ENCODE results near the gene CS. TPM values are rescaled to one million over a fixed set of nuclear protein-coding genes. Genes with fewer than 3 reads are reported as not detected.

The CS gene
- total and polyA plus RNA-seq, 5 donors: 250 to 594 (median 565) TPM

DNA sequence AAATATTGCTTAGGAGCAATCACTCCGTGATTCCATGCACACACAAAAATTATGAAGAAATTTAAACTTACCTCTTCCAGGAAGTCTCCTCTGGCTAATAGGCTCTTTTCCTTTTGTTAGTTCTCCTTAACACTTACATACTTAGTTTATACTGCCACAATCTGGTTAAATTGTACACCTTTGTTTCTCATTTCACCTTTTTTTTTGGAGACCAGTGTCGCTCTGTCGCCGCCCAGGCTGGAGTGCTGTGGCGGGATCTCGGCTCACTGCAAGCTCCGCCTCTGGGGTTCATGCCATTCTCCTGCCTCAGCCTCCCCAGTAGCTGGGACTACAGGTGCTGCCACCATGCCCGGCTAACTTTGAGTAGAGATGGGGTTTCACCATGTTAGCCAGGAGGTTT, 39.8 kb downstream of the CS start:
- H3K27ac ChIP-seq (ENCODE audit: low read length): no peak overlapping the region
- DNase-seq (no peak), ATAC-seq (no peak)
- no peak overlapping the region for H3K4me3 ChIP-seq (ENCODE audit: low read length)
- 95% methylated on average over 8 of the region's 8 CpGs for WGBS
- intact Hi-C loops (cut with DNase I): no loop called here
- H3K9me3 ChIP-seq (ENCODE audit: control insufficient read depth, low read length): no peaks in the 10 kb centered on the region
- peaks cover 12% of the 10 kb centered on the region for H3K4me1 ChIP-seq (ENCODE audit: control insufficient read depth, insufficient read depth, low read length)
- no peaks in the 10 kb centered on the region for H3K27me3 ChIP-seq (ENCODE audit: control insufficient read depth, insufficient read depth)

DNA sequence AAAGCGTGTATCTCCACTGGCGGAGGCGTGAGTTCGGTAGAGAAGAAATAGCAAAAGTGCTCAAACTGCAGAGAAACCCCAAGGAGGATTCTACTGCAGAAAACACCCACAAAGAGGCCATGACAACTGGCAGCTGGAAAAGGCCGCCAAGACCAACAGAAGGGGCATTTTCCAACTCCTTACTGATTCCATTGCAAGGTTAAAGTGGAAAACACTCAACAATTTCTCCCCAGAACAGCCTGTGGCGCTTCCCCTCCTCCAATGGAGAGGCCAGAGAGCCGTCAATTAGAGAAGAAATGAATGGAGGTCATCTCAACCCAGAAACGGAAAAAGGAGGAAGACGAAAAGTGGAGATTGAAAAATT, 41.3 kb downstream of the CS start:
- H3K9me3 ChIP-seq (ENCODE audit: control insufficient read depth, low read length): no peaks in the 10 kb centered on the region
- H3K27me3 ChIP-seq (ENCODE audit: control insufficient read depth, insufficient read depth): no peaks in the 10 kb centered on the region
- DNase-seq: no peak
- peaks cover 12% of the 10 kb centered on the region for H3K4me1 ChIP-seq (ENCODE audit: control insufficient read depth, insufficient read depth, low read length)
- 13% methylated on average over 9 of the region's 9 CpGs for WGBS
- intact Hi-C loops (cut with DNase I): no loop called here
- H3K27ac ChIP-seq (ENCODE audit: low read length): peak overlapping the region; percentile 93
- peak overlapping the region; percentile 85 for H3K4me3 ChIP-seq (ENCODE audit: low read length)
- no peak for ATAC-seq

DNA sequence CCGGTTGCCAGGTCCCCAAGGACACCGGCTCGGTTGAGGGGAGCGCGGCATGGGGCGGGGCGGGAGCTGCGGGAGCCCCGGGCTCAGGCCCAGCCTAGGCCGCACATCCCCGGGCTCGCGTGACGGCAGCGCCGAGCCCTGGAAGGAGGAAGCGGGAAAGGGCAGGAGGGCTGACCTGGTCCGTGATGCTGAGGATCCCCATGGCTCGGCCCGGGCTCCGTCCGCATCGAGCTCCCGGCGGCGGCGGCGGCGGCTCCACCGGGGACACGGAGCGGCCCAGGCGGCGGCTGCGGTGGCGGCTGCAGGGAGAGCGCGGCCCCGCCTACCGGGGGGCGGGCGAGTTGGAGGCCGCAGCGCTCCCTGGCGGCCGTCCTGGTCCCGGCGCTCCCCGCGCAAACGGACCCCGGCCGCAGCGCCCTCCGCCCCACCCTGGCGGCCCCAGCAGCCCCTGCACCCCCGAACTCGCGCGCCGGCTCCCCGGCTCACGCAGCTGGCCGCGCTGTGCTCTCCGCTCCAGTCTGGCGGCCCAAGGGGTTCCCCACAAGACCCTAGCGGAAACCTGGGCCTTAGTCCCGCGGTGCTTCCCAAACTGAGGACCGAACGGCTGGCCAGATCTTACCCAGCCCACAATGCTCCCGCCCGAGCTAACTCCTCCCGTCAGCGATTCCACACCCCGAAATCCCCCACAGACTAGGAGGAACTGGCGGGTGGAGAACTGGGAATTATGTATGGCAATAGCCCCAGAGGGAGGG, 41.9 kb downstream of the CS start, which contains the start of gene ANKRD52:
Gene ANKRD52, minus strand, starts transcription at position 317 of the 752 bp plus-strand sequence. Its CDS starts 115 bp downstream, at position 202.
- intact Hi-C loops (cut with DNase I): no loop called here
- H3K9me3 ChIP-seq (ENCODE audit: control insufficient read depth, low read length): no peaks in the 10 kb centered on the region
- WGBS: under 1% methylated on average over 78 of the region's 78 CpGs
- H3K4me1 ChIP-seq (ENCODE audit: control insufficient read depth, insufficient read depth, low read length): peaks cover 12% of the 10 kb centered on the region
- peak; percentile 94 to 96 for ATAC-seq
- DNase-seq: peak; percentile 81 to 92 (median 91)
- H3K27ac ChIP-seq (ENCODE audit: low read length): peak within 1 kb of the TSS; percentile 93
- no peaks in the 10 kb centered on the region for H3K27me3 ChIP-seq (ENCODE audit: control insufficient read depth, insufficient read depth)
- peak within 1 kb of the TSS; percentile 85 for H3K4me3 ChIP-seq (ENCODE audit: low read length)

DNA sequence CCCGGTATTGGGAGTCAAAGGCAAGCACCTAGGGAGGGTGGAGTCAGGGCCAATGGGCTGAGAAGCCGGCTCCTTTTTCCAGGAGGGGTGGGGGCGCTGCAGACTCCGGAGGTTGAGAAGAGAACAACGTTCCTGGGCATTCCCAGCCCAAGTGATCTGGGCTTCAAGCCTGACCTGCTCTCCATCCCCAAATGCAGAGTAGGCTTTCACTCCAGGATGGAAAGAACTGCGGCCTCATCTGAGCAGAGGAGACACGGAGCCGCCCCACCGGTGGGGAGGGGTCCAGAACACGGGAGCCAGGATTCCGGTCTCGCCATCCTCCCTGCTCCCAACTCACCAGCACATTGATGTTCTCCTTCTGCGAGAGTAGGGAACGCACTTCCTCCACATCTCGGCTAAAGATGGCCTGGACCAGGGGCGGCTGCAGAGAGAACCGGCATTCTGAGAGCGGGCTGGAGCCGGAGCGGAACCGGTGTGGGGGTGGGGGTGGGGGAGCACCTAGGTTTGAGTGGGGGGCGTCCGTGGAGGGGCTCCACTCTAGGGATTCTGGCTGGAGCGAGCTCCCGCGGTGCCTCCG, 42.6 kb downstream of the CS start:
- WGBS: under 1% methylated on average over 27 of the region's 27 CpGs
- ATAC-seq (peak; percentile 12 to 37), DNase-seq (peak in 1 of 3 donors; percentile 52)
- H3K27me3 ChIP-seq (ENCODE audit: control insufficient read depth, insufficient read depth): no peaks in the 10 kb centered on the region
- H3K4me1 ChIP-seq (ENCODE audit: control insufficient read depth, insufficient read depth, low read length): peaks cover 12% of the 10 kb centered on the region
- peak overlapping the region; percentile 21 for H3K27ac ChIP-seq (ENCODE audit: low read length)
- H3K9me3 ChIP-seq (ENCODE audit: control insufficient read depth, low read length): no peaks in the 10 kb centered on the region
- intact Hi-C loops (cut with DNase I): no loop called here
- H3K4me3 ChIP-seq (ENCODE audit: low read length): peak overlapping the region; percentile 85

DNA sequence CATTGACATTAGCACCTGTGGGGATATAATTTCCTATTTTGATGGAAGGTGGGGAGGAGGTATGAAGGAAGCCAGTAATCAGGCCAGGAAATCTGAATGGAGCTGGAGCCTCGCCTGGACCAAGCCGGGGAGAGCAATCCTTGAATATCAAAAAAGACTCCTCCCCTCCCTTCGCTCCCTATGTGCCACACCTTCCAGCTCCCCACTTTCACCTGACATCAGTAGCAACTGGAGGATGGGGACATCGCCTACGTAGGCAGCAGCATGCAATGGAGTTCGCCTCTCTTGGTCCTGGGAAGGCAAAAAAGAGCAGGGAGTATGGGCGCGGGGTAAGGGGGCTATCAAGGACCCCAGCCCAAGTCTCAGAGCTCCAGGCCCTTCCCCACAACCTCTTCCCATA, 43.1 kb downstream of the CS start:
- intact Hi-C loops (cut with DNase I): no loop called here

DNA sequence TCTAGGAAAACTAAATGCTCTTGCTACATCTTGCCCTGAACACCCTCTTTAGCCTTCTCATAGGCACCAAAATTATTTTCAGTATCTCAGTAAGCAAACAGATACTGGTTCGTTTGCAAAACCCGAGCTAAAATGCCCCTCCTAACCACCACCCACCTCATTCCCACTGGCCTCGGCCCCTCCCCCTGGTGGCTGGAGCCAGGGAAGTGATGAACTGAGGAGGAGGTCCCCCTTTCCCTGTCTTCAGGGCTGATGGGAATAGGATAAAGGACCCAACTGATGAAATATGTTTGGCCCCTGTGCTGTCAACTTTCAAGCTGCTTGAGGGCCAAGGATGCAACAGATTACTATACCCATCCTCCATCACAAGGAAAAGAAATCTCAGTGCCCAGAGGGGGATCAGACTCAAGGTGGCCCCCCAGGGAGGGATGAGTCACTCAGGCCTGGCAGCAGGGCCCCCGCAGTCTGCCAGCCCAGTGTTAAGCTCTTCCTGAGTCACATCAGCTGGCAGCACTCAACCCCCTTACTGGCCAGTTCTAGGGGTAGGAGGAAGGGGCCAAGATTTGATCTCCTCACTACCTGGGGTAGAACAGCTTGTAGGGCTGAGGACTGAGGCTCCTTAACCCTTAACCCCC, 43.7 kb downstream of the CS start:
- DNase-seq (no peak), ATAC-seq (no peak)
- Histone ChIP-seq H3K4me3 (ENCODE audit: low read length) (no peak overlapping the region), H3K4me1 (ENCODE audit: control insufficient read depth, insufficient read depth, low read length) (peaks cover 12% of the 10 kb centered on the region), H3K27ac (ENCODE audit: low read length) (no peak overlapping the region), H3K27me3 (ENCODE audit: control insufficient read depth, insufficient read depth) (no peaks in the 10 kb centered on the region), H3K9me3 (ENCODE audit: control insufficient read depth, low read length) (no peaks in the 10 kb centered on the region)
- intact Hi-C loops (cut with DNase I): no loop called here
- 34% methylated on average over 4 of the region's 4 CpGs for WGBS

More for the DNA sequence above, 43.1 kb downstream of the CS start:
- ATAC-seq: no peak
- H3K27ac ChIP-seq (ENCODE audit: low read length): no peak overlapping the region
- peak overlapping the region; percentile 85 for H3K4me3 ChIP-seq (ENCODE audit: low read length)
- no peaks in the 10 kb centered on the region for H3K9me3 ChIP-seq (ENCODE audit: control insufficient read depth, low read length)
- 51% methylated on average over 8 of the region's 8 CpGs for WGBS
- DNase-seq: no peak
- peaks cover 12% of the 10 kb centered on the region for H3K4me1 ChIP-seq (ENCODE audit: control insufficient read depth, insufficient read depth, low read length)
- no peaks in the 10 kb centered on the region for H3K27me3 ChIP-seq (ENCODE audit: control insufficient read depth, insufficient read depth)

DNA sequence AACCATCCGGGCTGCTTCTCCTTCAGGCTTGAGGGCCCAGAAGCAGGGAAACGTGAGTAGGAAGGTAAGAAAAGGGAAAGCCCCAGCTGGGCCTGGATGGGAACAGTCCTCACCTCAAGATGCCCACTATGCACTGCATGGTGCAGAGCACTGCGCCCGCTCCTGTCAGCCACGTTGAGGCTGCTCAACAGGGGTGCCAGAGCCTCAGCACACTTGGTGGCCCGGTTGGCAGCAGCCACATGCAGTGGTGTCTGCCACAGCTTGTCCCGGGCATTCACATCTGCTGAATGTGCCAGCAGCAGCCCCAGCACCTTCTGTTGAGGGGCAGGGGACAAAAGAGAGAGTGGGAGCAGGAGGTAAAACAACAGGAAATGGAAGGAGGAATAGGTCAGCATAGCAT, 44.5 kb downstream of the CS start:
- Histone ChIP-seq H3K4me3 (ENCODE audit: low read length) (no peak overlapping the region), H3K27ac (ENCODE audit: low read length) (no peak overlapping the region), H3K27me3 (ENCODE audit: control insufficient read depth, insufficient read depth) (no peaks in the 10 kb centered on the region), H3K4me1 (ENCODE audit: control insufficient read depth, insufficient read depth, low read length) (peaks cover 12% of the 10 kb centered on the region), H3K9me3 (ENCODE audit: control insufficient read depth, low read length) (no peaks in the 10 kb centered on the region)
- no peak for ATAC-seq
- DNase-seq: no peak
- 88% methylated on average over 7 of the region's 7 CpGs for WGBS
- intact Hi-C loops (cut with DNase I): no loop called here

DNA sequence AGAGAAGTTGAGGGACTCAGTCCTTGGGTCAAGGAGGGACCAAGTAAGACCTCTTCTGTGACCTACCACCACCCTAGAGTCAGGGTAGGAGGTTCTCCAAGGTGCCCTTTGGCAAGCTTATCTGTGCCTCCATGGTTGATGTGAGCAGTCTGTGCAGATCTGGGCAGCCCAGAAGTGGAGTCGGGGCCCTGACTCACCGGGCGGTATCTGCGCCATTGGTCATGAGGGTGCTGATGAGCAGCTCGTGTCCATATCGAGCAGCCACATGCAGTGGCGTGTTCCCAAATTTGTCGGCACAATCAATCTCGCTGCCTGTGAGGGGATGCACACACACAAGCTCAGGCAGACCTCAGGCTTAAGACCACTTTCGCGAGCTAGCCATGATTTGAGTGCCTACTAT, 47.0 kb downstream of the CS start:
- DNase-seq: no peak
- H3K4me1 ChIP-seq (ENCODE audit: control insufficient read depth, insufficient read depth, low read length): peaks cover 10% of the 10 kb centered on the region
- H3K4me3 ChIP-seq (ENCODE audit: low read length): no peak overlapping the region
- H3K27me3 ChIP-seq (ENCODE audit: control insufficient read depth, insufficient read depth): no peaks in the 10 kb centered on the region
- no peak overlapping the region for H3K27ac ChIP-seq (ENCODE audit: low read length)
- intact Hi-C loops (cut with DNase I): no loop called here
- ATAC-seq: no peak
- 89% methylated on average over 11 of the region's 11 CpGs for WGBS
- H3K9me3 ChIP-seq (ENCODE audit: control insufficient read depth, low read length): no peaks in the 10 kb centered on the region

DNA sequence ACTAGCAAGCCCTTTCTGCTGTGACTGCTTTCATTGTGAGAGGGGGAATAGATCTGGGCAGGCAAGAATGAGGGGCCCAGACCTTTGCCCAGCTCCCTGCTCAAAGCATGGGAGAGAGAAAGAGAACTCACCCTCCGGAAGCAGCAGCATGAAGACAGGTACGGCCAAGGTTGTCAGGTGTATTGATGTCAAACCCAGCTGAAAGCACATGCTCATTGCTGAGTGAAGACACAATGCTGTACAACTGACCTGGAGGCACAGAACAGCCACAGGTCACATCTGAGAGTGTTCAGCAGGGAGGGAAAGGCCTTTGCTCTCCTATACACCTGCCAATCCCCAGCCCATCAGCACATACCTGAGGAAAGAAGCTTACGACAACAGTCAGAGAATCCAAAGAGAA, 47.5 kb downstream of the CS start:
- Histone ChIP-seq H3K4me1 (ENCODE audit: control insufficient read depth, insufficient read depth, low read length) (peaks cover 10% of the 10 kb centered on the region), H3K27ac (ENCODE audit: low read length) (no peak overlapping the region), H3K4me3 (ENCODE audit: low read length) (no peak overlapping the region), H3K27me3 (ENCODE audit: control insufficient read depth, insufficient read depth) (no peaks in the 10 kb centered on the region), H3K9me3 (ENCODE audit: control insufficient read depth, low read length) (no peaks in the 10 kb centered on the region)
- intact Hi-C loops (cut with DNase I): no loop called here
- ATAC-seq (no peak), DNase-seq (no peak)
- WGBS: 90% methylated on average over 3 of the region's 3 CpGs

DNA sequence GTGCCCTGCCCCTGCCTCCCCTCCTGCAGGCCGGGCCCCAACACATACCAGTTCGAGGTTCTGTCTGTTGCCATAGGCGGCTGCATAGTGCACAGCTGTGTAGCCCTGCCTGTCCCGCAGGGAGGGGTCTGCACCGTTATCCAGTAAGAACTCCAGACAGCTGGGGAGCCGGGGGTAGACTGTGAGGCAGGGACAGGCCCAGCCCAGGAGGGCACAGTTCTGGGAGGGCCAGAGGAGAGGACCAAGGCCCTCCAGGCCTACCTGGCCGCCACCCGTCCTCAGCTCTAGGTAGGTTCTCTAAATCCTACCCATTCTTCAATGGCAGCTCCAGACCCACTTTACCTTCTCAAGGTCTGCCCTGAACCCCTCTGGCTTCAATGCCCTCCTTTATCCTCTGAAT, 51.4 kb downstream of the CS start:
- ATAC-seq (no peak), DNase-seq (peak in 1 of 3 donors; percentile 33)
- WGBS: 91% methylated on average over 8 of the region's 8 CpGs
- intact Hi-C loops (cut with DNase I): no loop called here
- Histone ChIP-seq H3K27me3 (ENCODE audit: control insufficient read depth, insufficient read depth) (no peaks in the 10 kb centered on the region), H3K4me3 (ENCODE audit: low read length) (no peak overlapping the region), H3K9me3 (ENCODE audit: control insufficient read depth, low read length) (no peaks in the 10 kb centered on the region), H3K27ac (ENCODE audit: low read length) (no peak overlapping the region), H3K4me1 (ENCODE audit: control insufficient read depth, insufficient read depth, low read length) (no peaks in the 10 kb centered on the region)

DNA sequence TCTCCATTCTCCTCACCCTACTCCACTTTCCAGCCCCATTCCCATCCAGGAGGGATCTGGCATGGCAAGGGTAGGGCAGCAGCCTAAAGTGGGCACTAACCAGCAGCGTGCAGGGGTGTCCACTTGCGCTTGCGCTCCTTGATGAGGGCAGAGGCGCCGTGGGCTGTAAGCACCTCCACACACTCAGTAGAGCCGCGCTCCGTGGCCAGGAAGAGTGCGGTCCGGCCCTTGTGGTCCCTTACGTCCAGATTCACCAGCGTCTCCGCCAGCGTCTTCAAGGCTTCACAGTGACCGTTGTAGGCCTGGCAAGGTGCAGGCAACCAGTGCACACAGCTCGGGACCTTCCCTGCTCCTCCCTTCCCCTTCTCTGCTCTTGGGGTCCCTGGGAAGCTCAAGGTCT, 52.2 kb downstream of the CS start:
- Histone ChIP-seq H3K27me3 (ENCODE audit: control insufficient read depth, insufficient read depth) (no peaks in the 10 kb centered on the region), H3K27ac (ENCODE audit: low read length) (no peak overlapping the region), H3K4me3 (ENCODE audit: low read length) (no peak overlapping the region), H3K9me3 (ENCODE audit: control insufficient read depth, low read length) (no peaks in the 10 kb centered on the region), H3K4me1 (ENCODE audit: control insufficient read depth, insufficient read depth, low read length) (no peaks in the 10 kb centered on the region)
- intact Hi-C loops (cut with DNase I): no loop called here
- ATAC-seq: no peak
- WGBS: 93% methylated on average over 16 of the region's 16 CpGs
- peak in 1 of 3 donors; percentile 43 for DNase-seq

Data from right cardiac atrium (tissue), 5 donors.